GM12892 (cell line): ENCODE data around the gene SH3BGR.

Source experiments
- POLR2AphosphoS5 ChIP-seq: IDR thresholded peaks from 2 replicates; pipeline ENCODE4 v1.6.1; 2011; ENCODE audit warnings: low read depth, low read length, control low read depth
- TAF1 ChIP-seq: IDR thresholded peaks from 2 replicates; pipeline ENCODE4 v1.6.1; 2011; ENCODE audit warnings: low read depth, mild to moderate bottlenecking, control low read depth, low read length, borderline replicate concordance

GRCh38 chr21:39562791-39563770 lies 111.3 kb downstream of the SH3BGR start:
- TF ChIP-seq POLR2AphosphoS5 (no peak), TAF1 (no peak)
